Osteoblast (primary cell): ENCODE data around the gene SLC24A1. TPM values are rescaled to one million over a fixed set of nuclear protein-coding genes. Genes with fewer than 3 reads are reported as not detected.

Experiments
- DNase-seq: peaks from one replicate; pipeline ENCODE4 v3.0.0; 2011; ENCODE audit warnings: low spot score, mixed read lengths; ENCODE audit not compliant: insufficient read length; ENCODE audit errors: missing footprints
- H2AFZ ChIP-seq: 2 replicates; pipeline ENCODE4 v1.6.0; 2011; ENCODE audit warnings: mild to moderate bottlenecking, low read length
- H3K27ac ChIP-seq: 2 replicates; pipeline ENCODE4 v1.5.1; 2011; ENCODE audit warnings: mild to moderate bottlenecking, low read depth, low read length, moderate library complexity
- H3K27me3 ChIP-seq: 2 replicates; pipeline ENCODE4 v1.6.0; 2012; ENCODE audit warnings: mild to moderate bottlenecking, control low read depth, inconsistent platforms, low read length, moderate library complexity; ENCODE audit not compliant: insufficient read depth
- H3K36me3 ChIP-seq: 2 replicates; pipeline ENCODE4 v1.5.1; 2011; ENCODE audit warnings: mild to moderate bottlenecking, low read length, control low read depth, moderate library complexity; ENCODE audit not compliant: insufficient read depth
- H3K4me1 ChIP-seq: 2 replicates; pipeline ENCODE4 v1.5.1; 2011; ENCODE audit warnings: mild to moderate bottlenecking, low read length, control low read depth, moderate library complexity; ENCODE audit not compliant: insufficient read depth
- H3K4me2 ChIP-seq: 2 replicates; pipeline ENCODE4 v1.6.0; 2011; ENCODE audit warnings: mild to moderate bottlenecking, low read length; ENCODE audit not compliant: insufficient read depth
- H3K4me3 ChIP-seq: fragments of 200-600 bp; sonication (generic); 3 replicates; pipeline ENCODE4 v1.5.1; 2012; ENCODE audit warnings: mild to moderate bottlenecking, low read length, inconsistent platforms; ENCODE audit not compliant: insufficient read depth
- H3K79me2 ChIP-seq: 2 replicates; pipeline ENCODE4 v1.6.0; 2012; ENCODE audit warnings: mild to moderate bottlenecking, low read length, control low read depth, inconsistent platforms; ENCODE audit not compliant: insufficient read depth
- H3K9me3 ChIP-seq: 2 replicates; pipeline ENCODE4 v1.5.1; 2011; ENCODE audit warnings: low read depth, low read length, control low read depth
- H4K20me1 ChIP-seq: 2 replicates; pipeline ENCODE4 v1.6.0; 2012; ENCODE audit warnings: mild to moderate bottlenecking, low read length, control low read depth; ENCODE audit not compliant: insufficient read depth
- total RNA-seq: library from RNA; depleted of rRNA; stranded (reverse); fragments of >200 nt; gene quantifications from 2 replicates; pipeline ENCODE4 v1.2.3, GENCODE V29; 2012
- TF ChIP-seq, protein P1 (sequence below): IDR thresholded peaks from 2 replicates; pipeline ENCODE4 v1.5.1; 2011; ENCODE audit warnings: mild to moderate bottlenecking, low read depth, low read length, moderate library complexity; ENCODE audit errors: extremely low read depth

Gene SLC24A1
- total RNA-seq, 1 donor, result 10.1 TPM

GRCh38 chr15:65638681-65639089, 16.9 kb downstream of the SLC24A1 start:
- Histone ChIP-seq H3K27me3 (no peaks in the 10 kb centered on the region), H3K4me1 (no peaks in the 10 kb centered on the region), H3K4me3 (peak overlapping the region; percentile 33), H2AFZ (peak overlapping the region; percentile 43), H3K27ac (no peak overlapping the region), H3K4me2 (peak overlapping the region; percentile 70), H3K9me3 (no peaks in the 10 kb centered on the region), H4K20me1 (no peaks in the 10 kb centered on the region), H3K36me3 (no peaks in the 10 kb centered on the region), H3K79me2 (no peaks in the 10 kb centered on the region)
- TF ChIP-seq, protein P1, sequence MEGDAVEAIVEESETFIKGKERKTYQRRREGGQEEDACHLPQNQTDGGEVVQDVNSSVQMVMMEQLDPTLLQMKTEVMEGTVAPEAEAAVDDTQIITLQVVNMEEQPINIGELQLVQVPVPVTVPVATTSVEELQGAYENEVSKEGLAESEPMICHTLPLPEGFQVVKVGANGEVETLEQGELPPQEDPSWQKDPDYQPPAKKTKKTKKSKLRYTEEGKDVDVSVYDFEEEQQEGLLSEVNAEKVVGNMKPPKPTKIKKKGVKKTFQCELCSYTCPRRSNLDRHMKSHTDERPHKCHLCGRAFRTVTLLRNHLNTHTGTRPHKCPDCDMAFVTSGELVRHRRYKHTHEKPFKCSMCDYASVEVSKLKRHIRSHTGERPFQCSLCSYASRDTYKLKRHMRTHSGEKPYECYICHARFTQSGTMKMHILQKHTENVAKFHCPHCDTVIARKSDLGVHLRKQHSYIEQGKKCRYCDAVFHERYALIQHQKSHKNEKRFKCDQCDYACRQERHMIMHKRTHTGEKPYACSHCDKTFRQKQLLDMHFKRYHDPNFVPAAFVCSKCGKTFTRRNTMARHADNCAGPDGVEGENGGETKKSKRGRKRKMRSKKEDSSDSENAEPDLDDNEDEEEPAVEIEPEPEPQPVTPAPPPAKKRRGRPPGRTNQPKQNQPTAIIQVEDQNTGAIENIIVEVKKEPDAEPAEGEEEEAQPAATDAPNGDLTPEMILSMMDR, result peak; percentile 90
- DNase-seq, result peak; percentile 90

GRCh38 chr15:65639509-65639908, 17.8 kb downstream of the SLC24A1 start:
- no peak overlapping the region for H3K4me3 ChIP-seq
- TF ChIP-seq, protein P1, result no peak
- H3K27me3 ChIP-seq, result no peaks in the 10 kb centered on the region
- H3K27ac ChIP-seq, result no peak overlapping the region
- no peak overlapping the region for H2AFZ ChIP-seq
- H4K20me1 ChIP-seq, result no peaks in the 10 kb centered on the region
- no peaks in the 10 kb centered on the region for H3K36me3 ChIP-seq
- H3K4me1 ChIP-seq, result no peaks in the 10 kb centered on the region
- H3K79me2 ChIP-seq, result no peaks in the 10 kb centered on the region
- no peak for DNase-seq
- H3K9me3 ChIP-seq, result no peaks in the 10 kb centered on the region
- no peak overlapping the region for H3K4me2 ChIP-seq

DNA sequence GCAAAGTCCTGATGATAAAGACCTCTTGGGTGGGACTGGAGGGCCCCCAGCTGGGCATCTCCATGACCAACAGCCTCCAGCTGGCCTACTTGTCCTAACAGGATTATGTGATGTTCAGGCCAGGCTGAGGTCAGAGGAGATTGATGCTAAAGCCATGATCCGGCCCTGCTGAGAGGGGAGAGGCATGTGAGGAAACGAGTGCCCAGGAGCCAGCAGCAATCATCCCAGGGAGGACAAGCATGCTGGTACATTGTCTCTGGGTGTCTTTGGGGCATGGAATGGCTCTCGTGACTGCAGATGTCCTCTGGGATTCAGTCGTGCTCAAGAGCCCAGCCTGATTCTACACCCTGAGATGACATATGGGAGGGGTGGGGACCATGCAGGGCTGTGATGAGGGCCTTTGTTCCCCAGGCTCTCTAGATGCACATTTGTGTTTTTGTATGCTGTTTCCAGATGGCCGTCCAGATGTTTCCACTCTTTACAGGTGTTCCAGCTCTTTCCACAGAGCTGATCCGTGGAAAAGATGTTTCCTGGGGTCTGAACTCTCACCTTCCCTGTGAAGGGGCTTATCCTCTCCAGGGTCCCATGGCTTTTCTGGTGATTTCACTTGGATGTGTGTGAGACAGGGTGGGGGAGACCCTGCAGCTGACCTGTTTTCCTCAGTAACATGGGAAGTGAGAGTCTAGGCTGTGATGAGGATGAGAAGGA, 20.2 kb downstream of the SLC24A1 start:
- no peaks in the 10 kb centered on the region for H3K27me3 ChIP-seq
- TF ChIP-seq, protein P1, result no peak
- H2AFZ ChIP-seq, result no peak overlapping the region
- peak; percentile 42 for DNase-seq
- no peaks in the 10 kb centered on the region for H4K20me1 ChIP-seq
- H3K9me3 ChIP-seq, result no peaks in the 10 kb centered on the region
- no peaks in the 10 kb centered on the region for H3K36me3 ChIP-seq
- H3K4me1 ChIP-seq, result no peaks in the 10 kb centered on the region
- no peak overlapping the region for H3K4me3 ChIP-seq
- H3K4me2 ChIP-seq, result no peak overlapping the region
- H3K79me2 ChIP-seq, result no peaks in the 10 kb centered on the region
- H3K27ac ChIP-seq, result no peak overlapping the region

DNA sequence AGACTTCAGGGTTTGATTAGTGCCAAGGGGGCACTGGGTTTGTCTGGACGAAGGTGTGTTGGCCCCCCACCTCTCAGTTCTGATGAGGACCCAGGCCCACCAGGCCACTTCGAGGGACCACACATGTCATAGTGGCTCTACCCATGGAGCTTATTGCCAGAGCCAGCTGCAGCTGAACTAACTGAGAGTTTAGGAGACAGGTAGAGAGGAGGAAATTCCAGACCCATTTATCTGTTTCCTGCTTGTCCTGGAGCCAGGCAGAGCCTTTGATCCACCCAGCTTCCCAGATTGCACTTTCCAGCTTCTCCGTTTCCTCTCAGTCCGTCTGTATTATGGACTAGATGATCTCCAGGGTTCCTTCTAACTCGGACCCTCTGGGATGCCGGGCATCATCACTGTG, 20.9 kb downstream of the SLC24A1 start:
- Histone ChIP-seq H3K4me3 (no peak overlapping the region), H3K27me3 (no peaks in the 10 kb centered on the region), H3K9me3 (no peaks in the 10 kb centered on the region), H3K79me2 (no peaks in the 10 kb centered on the region), H3K4me1 (no peaks in the 10 kb centered on the region), H3K36me3 (no peaks in the 10 kb centered on the region), H3K27ac (no peak overlapping the region), H3K4me2 (no peak overlapping the region), H2AFZ (no peak overlapping the region), H4K20me1 (no peaks in the 10 kb centered on the region)
- no peak for DNase-seq
- TF ChIP-seq, protein P1, result no peak
